Measurements from ENCODE around the gene PRPF40A. TPM values are rescaled to one million over a fixed set of nuclear protein-coding genes. Genes with fewer than 3 reads are reported as not detected.

Gene PRPF40A
- total and polyA plus RNA-seq, 2 of the 13 experiments (the other 11 are each of a cell fraction or from before 2014, with no cell fraction given): 146 to 207 TPM

DNA sequence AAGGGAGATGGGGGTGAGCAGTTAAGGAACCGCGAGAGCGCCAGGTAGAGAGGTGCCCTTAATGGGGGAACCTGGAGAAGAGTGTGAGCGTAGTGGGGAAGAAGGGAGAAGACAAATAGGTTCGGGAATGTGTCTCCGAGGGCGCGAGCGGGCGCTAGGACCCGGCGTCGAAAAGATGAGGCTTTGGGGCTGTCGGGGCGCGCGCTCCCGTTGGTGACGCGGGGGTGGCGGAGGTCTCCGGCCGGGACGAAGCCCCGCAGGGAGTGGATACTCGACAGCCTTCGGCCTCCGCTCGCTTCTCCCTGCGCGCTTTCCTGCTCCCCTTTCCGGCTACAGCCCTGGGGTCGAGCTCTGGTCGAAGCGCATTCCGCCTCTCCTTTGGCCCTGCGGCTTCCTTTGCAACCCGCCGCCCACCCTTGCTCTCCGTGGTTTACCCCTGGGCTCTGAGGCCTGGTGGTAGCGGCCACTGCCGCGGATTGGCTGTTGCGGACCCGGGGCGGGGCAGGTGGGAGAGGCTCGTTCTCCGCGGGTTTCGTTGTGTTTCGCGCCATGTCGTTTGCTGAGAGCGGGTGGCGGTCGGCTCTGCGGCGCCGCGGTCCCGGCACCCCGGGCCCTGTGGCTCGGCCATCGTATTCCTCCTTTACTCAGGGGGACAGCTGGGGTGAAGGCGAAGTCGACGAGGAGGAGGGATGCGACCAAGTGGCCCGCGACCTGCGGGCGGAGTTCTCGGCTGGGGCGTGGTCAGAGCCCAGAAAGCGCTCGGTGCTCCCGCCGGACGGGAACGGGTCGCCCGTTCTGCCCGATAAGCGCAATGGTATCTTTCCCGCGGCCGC is 1.0 kb upstream of the PRPF40A start, which contains the start of gene ARL6IP6 (continued):
- TF ChIP-seq, protein P1, sequence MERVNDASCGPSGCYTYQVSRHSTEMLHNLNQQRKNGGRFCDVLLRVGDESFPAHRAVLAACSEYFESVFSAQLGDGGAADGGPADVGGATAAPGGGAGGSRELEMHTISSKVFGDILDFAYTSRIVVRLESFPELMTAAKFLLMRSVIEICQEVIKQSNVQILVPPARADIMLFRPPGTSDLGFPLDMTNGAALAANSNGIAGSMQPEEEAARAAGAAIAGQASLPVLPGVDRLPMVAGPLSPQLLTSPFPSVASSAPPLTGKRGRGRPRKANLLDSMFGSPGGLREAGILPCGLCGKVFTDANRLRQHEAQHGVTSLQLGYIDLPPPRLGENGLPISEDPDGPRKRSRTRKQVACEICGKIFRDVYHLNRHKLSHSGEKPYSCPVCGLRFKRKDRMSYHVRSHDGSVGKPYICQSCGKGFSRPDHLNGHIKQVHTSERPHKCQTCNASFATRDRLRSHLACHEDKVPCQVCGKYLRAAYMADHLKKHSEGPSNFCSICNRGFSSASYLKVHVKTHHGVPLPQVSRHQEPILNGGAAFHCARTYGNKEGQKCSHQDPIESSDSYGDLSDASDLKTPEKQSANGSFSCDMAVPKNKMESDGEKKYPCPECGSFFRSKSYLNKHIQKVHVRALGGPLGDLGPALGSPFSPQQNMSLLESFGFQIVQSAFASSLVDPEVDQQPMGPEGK (CRISPR knock-in tag; IDR thresholded peaks at IDR 0.05): 0 out of 2 replicates have a peak, but pooled peaks have one; percentile 2
- TF ChIP-seq HNRNPUL1 (IDR thresholded peaks at IDR 0.05; ENCODE audit: low read depth, low read length) (peak; percentile 82), ONECUT2 (CRISPR knock-in tag; IDR thresholded peaks at IDR 0.05) (no peak), SMAD3 (CRISPR knock-in tag; IDR thresholded peaks at IDR 0.05) (peak; percentile 13), ELF3 (CRISPR knock-in tag; IDR thresholded peaks at IDR 0.05) (peak; percentile 5; the same call in 1 of the 2 replicates), ZMYM4 (CRISPR knock-in tag; IDR thresholded peaks at IDR 0.05) (peak; percentile 96), EHMT2 (IDR thresholded peaks at IDR 0.05; ENCODE audit: borderline replicate concordance, low read depth, low read length) (no peak), MYC (CRISPR knock-in tag; IDR thresholded peaks at IDR 0.05; ENCODE audit: borderline replicate concordance) (peak; percentile 82; the same call in 1 of the 2 replicates), ZNF879 (CRISPR knock-in tag; IDR thresholded peaks at IDR 0.05) (peak; percentile 78; the same call in 1 of the 2 replicates), LCORL (IDR thresholded peaks at IDR 0.05) (no peak), LCORL (CRISPR knock-in tag; IDR thresholded peaks at IDR 0.05) (peak; percentile 81), ARNTL (CRISPR knock-in tag; IDR thresholded peaks at IDR 0.05) (no peak; the same call in 1 of the 2 replicates), EED (CRISPR knock-in tag; IDR thresholded peaks at IDR 0.05) (peak; percentile 70; the same call in 1 of the 2 replicates), HDAC2 (CRISPR knock-in tag; IDR thresholded peaks at IDR 0.05) (no peak; the same call in 1 of the 2 replicates), ZNF549 (CRISPR knock-in tag; IDR thresholded peaks at IDR 0.05) (no peak)
- TF ChIP-seq, protein P2, sequence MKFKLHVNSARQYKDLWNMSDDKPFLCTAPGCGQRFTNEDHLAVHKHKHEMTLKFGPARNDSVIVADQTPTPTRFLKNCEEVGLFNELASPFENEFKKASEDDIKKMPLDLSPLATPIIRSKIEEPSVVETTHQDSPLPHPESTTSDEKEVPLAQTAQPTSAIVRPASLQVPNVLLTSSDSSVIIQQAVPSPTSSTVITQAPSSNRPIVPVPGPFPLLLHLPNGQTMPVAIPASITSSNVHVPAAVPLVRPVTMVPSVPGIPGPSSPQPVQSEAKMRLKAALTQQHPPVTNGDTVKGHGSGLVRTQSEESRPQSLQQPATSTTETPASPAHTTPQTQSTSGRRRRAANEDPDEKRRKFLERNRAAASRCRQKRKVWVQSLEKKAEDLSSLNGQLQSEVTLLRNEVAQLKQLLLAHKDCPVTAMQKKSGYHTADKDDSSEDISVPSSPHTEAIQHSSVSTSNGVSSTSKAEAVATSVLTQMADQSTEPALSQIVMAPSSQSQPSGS (CRISPR knock-in tag; IDR thresholded peaks at IDR 0.05): peak; percentile 58; the same call in 1 of the 2 replicates
- TF ChIP-seq, protein P3, sequence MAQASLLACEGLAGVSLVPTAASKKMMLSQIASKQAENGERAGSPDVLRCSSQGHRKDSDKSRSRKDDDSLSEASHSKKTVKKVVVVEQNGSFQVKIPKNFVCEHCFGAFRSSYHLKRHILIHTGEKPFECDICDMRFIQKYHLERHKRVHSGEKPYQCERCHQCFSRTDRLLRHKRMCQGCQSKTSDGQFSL (CRISPR knock-in tag; IDR thresholded peaks at IDR 0.05): peak; percentile 41; the same call in 1 of the 2 replicates
- TF ChIP-seq, protein P4, sequence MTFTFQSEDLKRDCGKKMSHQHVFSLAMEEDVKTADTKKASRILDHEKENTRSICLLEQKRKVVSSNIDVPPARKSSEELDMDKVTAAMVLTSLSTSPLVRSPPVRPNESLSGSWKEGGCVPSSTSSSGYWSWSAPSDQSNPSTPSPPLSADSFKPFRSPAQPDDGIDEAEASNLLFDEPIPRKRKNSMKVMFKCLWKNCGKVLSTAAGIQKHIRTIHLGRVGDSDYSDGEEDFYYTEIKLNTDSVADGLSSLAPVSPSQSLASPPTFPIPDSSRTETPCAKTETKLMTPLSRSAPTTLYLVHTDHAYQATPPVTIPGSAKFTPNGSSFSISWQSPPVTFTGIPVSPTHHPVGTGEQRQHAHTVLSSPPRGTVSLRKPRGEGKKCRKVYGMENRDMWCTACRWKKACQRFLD (CRISPR knock-in tag; IDR thresholded peaks at IDR 0.05; ENCODE audit: borderline replicate concordance): peak; percentile 75; the same call in 1 of the 2 replicates
- TF ChIP-seq, protein P5, sequence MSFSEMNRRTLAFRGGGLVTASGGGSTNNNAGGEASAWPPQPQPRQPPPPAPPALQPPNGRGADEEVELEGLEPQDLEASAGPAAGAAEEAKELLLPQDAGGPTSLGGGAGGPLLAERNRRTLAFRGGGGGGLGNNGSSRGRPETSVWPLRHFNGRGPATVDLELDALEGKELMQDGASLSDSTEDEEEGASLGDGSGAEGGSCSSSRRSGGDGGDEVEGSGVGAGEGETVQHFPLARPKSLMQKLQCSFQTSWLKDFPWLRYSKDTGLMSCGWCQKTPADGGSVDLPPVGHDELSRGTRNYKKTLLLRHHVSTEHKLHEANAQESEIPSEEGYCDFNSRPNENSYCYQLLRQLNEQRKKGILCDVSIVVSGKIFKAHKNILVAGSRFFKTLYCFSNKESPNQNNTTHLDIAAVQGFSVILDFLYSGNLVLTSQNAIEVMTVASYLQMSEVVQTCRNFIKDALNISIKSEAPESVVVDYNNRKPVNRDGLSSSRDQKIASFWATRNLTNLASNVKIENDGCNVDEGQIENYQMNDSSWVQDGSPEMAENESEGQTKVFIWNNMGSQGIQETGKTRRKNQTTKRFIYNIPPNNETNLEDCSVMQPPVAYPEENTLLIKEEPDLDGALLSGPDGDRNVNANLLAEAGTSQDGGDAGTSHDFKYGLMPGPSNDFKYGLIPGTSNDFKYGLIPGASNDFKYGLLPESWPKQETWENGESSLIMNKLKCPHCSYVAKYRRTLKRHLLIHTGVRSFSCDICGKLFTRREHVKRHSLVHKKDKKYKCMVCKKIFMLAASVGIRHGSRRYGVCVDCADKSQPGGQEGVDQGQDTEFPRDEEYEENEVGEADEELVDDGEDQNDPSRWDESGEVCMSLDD (CRISPR knock-in tag; IDR thresholded peaks at IDR 0.05; ENCODE audit: borderline replicate concordance): peak; percentile 84; the same call in 1 of the 2 replicates
- TF ChIP-seq, protein P6, sequence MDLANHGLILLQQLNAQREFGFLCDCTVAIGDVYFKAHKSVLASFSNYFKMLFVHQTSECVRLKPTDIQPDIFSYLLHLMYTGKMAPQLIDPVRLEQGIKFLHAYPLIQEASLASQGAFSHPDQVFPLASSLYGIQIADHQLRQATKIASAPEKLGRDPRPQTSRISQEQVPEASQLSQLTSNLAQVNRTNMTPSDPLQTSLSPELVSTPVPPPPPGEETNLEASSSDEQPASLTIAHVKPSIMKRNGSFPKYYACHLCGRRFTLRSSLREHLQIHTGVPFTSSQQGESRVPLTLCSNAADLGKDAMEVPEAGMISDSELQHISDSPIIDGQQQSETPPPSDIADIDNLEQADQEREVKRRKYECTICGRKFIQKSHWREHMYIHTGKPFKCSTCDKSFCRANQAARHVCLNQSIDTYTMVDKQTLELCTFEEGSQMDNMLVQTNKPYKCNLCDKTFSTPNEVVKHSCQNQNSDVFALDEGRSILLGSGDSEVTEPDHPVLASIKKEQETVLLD (CRISPR knock-in tag; IDR thresholded peaks at IDR 0.05; ENCODE audit: low read depth): peak; percentile 84

Data from HepG2 (cell line).